ENCODE data around the gene WDR82.
A peak's percentile ranks its signal among the peaks of the same experiment; 100 is the strongest.

WDR82 gene

DNA sequence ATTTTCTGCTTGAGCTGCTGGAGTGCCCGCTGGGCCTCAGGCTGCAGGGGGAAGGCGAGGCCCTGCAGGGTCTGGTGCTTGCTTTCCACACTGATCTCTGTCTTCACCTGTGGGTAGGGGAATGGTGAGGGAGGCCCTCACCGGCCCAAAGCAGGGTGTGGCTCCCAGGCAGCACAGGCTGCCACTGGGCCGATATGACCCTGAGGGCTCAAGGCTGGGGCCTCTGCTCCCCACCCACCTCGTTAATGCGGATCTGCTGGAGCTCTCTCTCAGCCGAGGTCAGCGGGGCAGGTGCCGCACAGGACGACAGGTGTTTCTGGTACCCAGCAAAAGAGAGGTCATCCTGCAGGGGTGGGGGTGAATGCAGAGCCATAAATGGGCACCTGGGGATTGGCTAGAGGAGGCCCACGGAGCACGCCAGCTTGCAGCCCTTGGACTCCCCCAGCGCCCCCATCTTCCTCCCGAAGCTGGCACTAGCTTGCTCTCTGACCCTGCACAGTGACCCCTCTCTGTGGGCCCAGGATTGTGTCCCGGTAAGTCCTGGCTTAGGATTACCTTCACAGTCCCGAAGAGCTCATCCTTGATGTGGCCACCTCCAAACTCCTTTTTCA lies 47.5 kb downstream of the WDR82 start:
- intact Hi-C loops (cut with DNase I): loop anchor here (5.0 kb wide), 1 partner anchor 106 kb away; no protein-coding TSS in a partner anchor
- peak in 2 of 10 donors; percentile 43 to 81 for DNase-seq

DNA sequence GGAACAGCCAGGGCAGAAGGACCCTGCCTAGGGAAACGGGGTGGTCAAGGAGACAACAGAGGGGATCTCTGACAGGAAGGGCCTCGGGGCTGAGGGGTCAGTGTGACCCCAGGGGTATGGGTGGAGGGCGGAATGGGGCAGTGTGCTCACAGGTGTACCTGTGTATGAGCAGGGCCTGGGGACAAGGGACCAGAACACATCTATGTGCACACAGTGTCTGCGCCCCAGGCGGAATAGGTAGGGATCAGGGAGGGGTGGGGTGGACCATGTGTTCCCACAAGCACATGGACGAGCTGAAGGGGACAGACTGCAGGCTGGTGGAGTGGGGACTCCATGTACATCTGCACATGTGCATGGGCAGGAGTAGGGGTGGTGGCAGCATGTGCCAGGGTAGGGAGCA lies 48.0 kb downstream of the WDR82 start:
- DNase-seq: peak in 1 of 10 donors; percentile 57
- intact Hi-C loops (cut with DNase I): loop anchor here (5.0 kb wide), 1 partner anchor 107 kb away; no protein-coding TSS in a partner anchor

DNA sequence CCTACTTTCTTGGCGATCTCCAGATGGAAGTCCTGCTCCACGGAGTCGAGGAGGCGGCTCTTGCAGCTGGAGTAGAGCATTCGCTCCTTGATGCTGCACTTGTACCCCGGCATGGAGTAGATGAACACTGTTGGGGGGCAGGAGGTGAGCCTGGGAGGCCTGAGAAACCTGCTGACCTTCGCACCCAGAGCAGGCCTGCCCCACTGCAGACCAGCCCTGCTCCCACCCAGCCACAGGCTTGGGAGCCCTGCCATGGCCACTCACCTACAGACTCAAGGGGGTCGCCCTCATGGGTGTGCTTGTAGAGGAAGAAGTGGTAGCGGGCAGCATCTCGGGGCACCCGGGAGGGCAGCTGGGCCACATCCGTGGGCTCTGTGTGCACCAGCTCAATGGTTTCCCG lies 48.8 kb downstream of the WDR82 start:
- peak in 2 of 10 donors; percentile 65 to 71 for DNase-seq
- intact Hi-C loops (cut with DNase I): loop anchor here (5.0 kb wide), 1 partner anchor 108 kb away; no protein-coding TSS in a partner anchor

DNA sequence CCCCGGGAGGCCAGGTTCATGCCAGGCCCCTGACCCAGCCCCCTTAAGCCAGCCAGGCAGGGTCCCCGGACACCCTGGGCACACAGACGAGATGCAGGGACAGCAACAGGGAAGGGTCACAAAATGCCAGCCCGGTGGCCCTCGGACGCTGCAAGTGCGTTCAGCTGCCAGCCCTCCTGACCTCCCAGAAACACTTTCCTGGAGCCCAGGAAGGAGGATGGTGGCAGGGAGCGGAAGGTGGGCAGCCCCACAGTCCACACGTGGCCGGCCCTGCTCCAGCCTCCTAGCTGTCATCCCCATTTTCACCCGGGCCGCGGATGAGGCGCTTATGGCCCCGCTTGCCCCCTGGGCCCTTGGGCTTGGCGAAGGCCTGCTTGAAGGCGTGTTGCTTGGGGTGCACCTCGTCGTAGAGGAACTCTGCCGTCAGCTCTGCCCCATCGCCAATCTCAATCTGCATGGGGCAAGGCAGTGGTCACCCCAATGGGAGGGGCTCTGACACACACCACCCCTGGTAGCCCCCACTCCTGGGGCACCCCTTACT lies 49.6 kb downstream of the WDR82 start:
- intact Hi-C loops (cut with DNase I): no loop called here
- DNase-seq: peak in 2 of 10 donors; percentile 55 to 78

DNA sequence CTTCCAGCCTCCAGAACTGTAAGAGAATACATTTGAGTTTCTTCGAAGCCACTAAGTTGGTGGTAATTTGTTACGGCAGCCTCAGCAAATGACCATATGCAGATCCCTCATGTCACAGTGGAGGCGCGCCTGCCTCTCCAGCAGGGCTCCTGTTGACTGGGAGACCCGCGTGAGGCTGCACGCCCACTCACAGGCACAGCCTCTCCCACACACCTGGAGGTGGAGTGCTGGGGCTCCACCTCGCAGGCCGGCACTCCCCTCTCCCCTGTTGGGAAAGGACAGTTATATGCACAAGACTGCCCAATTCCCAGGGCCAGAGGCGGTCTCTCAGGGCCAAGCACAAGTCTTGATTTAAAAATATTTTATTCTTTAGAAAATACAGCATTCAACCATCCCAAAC lies 50.2 kb downstream of the WDR82 start:
- intact Hi-C loops (cut with DNase I): no loop called here
- DNase-seq: peak in 2 of 10 donors; percentile 71 to 82

DNA sequence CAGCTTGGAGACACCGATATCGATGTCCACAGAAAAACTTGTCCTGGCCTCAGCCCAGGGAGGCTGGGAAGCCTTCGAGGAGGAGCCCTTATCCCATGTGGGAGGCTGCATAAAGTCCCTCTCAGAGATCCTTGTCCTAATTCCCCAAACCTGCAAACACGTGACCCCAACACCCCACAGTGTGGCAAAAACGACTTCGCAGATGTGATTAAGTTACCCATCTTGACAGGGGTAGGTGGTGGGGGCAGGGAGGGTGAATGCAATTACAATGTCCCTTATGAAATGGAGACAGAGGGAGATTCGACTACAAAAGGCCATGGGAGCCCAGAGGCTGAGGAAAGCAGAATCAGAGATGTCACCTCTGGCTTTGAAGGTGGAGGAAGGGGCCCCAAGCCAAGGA lies 50.7 kb downstream of the WDR82 start:
- DNase-seq: peak in 1 of 10 donors; percentile 12
- intact Hi-C loops (cut with DNase I): no loop called here

DNA sequence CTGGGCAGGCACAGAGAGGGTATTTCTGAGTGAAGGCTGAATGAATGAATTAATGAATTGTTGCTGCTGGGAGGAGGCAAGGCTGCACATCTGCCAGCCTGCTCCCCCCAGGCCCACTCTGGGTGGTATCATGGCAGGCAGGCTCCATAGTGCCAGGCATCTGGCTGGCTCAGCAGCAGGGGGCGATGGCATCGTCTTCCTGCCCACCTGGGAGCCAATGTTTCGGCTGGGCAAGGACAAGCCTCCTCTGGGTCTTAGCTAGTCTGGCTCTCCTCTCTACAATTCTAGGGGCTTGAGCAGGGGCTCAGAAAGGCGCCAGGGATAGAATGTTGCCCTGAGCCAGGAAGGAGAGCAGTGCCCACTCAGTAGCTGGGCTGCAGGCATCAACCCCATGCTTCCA lies 51.3 kb downstream of the WDR82 start:
- DNase-seq: peak in 2 of 10 donors; percentile 45 to 78
- intact Hi-C loops (cut with DNase I): no loop called here

DNA sequence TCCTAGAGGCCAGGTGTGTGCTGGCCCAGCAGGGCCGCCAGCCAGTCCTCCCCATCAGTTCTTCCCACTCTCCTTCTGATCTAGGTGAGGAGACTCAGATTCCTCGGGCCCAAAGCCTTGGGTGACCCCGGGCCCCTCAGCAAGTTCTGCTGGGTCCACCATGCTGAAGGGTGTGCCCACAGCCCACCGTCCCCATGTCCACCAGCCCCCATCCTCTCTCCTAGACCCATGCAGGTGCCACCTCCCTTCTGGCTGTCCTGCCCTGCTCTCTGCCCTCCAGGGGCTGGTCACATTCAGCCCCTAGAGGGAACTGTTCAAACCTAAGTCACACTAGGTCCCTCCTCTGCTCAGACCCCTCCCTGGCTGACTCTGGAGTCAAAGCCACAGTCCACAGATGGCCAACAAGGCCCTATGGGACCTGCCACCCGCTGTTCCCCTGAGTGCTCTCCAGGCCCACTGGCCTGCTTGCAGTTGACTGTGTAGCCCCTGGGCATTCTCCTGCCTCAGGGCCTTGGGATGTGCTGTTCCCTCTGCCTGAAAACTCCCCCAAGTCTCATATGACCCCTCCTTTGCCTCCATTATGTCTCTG lies 52.1 kb downstream of the WDR82 start:
- intact Hi-C loops (cut with DNase I): no loop called here
- peak in 2 of 10 donors; percentile 53 to 65 for DNase-seq

DNA sequence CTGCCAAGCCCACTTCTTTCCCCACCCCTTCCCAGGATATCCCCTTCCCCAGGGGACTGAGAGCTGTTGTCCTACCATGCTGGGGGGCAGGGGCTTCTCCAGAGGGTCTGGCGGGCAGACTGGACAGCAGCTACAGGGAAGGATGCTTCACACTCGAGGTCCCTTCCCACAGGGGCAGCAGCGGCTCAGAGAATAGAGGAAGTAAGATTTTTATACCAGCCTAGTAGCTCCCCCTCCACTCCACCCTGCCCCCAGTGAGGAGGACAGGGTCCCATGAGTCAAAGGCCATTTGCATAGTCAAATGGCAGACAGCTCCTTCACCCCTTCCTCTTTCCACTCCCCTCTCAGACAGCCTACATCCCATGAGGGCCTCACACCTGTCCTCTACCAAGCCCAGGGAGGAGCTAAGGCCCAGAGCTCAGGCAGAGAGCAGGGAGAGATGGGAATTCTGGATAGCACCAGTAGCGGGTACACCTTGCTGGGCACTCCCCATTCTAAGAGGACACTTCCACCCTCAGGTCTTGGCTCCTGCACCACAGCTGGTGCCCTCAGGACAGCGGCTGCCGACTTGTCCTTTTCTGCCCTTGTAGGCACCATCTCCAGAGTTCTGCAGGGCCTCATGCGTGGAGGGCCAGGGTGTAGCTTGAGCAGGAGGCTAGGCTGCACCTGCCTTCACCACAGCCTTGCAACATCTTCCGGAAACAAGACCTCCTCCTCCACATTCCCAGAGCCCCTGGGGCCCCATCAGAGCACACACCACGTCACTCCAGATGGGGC lies 52.8 kb downstream of the WDR82 start, which contains the start of gene TLR9:
TLR9 (minus strand) TSS at position 194 of the 777 bp plus-strand sequence; CDS start at position 78, 116 bp downstream.
- intact Hi-C loops (cut with DNase I): no loop called here
- peak in 2 of 10 donors; percentile 28 to 77 for DNase-seq

DNA sequence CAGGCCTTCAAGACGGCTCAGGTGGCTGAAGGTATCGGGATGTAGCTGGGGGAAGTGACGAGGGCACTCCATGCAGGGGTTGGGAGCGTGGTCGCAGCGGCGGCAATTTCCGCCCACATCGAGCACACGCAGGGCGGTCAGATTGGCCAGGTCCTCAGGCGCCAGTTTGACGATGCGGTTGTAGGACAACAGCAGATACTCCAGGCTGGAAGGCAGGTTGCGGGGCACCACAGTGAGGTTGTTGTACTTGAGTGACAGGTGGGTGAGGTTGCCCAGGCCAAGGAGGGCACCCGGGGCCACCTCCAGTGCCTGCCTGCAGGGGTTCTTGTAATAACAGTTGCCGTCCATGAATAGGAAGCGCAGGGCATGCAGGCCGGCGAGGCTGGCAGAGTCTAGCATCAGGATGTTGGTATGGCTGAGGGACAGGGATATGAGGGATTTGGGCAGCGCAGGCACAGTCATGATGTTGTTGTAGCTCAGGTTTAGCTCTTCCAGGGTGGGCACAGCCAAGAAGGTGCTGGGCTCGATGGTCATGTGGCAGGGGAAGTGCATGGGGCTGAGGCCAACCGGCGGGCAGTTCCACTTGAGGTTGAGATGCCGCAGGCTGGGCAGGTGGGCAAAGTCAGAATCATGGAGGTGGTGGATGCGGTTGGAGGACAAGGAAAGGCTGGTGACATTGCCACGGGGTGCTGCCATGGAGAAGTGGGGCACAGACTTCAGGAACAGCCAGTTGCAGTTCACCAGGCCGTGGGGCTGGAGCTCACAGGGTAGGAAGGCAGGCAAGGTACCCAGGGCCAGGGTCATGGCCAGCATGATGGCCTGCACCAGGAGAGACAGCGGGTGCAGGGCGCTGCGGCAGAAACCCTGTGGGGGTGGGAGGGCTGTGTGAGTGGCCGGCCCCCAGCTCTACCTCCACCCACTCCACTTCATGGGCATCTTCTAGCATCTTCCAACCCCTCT lies 54.7 kb downstream of the WDR82 start:
- intact Hi-C loops (cut with DNase I): loop anchor here (5.0 kb wide), 1 partner anchor 119 kb away; no protein-coding TSS in a partner anchor
- DNase-seq: peak in 2 of 10 donors; percentile 75 to 77

DNA sequence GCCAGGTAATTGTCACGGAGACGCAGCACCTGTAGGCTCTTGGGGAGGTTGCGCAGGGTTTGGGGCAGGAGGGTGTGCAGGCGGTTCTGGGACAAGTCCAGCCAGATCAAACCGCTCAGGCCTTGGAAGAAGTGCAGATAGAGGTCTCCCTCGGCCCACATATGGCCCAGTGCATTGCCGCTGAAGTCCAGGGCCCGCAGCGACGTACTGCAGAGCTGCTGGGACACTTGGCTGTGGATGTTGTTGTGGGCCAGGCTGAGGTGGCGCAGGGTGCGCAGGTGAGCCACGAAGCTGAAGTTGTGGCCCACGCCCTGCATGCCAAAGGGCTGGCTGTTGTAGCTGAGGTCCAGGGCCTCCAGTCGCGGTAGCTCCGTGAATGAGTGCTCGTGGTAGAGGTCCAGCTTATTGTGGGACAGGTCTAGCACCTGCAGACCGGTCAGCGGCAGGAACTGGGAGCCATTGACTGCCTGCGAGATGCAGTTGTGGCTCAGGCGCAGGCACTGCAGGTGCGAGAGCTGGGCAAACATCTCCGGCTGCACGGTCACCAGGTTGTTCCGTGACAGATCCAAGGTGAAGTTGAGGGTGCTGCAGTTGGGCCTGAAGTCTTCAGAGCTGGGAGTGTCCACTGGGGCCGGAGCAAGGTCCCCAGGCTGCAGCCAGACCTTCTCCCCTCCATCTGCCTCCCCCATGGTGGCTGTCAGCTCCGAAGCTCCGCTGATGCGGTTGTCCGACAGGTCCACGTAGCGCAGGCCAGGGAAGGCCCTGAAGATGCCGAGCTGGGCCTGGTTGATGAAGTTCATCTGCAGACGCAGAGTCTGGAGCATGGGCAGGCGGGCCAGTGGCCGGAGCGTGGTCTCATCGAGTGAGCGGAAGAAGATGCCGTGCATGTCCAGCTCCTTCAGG lies 55.9 kb downstream of the WDR82 start:
- peak in 2 of 10 donors; percentile 75 to 76 for DNase-seq
- intact Hi-C loops (cut with DNase I): loop anchor here (5.0 kb wide), 1 partner anchor 120 kb away; no protein-coding TSS in a partner anchor

DNA sequence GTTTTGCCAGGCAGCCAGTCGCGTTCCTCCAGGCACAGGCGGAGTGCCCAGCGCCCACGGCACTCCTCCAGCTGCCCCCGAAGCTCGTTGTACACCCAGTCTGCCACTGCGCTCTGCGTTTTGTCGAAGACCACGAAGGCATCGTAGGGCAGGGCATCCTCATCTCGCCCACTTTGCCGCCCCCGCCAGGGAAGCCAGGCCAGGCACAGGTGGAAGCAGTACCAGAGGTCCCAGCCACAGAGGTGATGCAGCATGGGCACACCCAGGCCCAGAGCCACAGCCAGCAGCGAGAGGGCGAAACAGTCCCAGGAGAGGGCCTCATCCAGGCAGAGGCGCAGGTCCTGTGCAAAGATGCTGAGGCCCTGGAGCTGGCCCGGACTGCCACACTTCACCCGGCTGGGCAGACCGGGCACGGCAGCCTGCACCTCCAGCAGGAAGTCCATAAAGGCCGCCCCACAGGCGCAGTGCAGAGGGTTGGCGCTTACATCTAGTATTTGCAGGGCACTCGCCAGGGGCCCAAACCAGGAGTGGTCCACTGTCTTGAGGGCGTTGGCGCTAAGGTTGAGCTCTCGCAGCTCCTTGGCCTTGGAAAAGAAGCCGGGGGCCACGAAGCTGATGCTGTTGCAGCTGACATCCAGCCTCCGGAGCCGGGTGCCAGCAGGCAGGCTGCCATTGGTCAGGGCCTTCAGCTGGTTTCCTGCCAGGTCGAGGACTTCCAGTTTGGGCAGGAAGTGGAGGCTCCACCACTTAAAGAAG lies 56.7 kb downstream of the WDR82 start:
- peak in 2 of 10 donors; percentile 79 to 84 for DNase-seq
- intact Hi-C loops (cut with DNase I): loop anchor here (5.0 kb wide), 1 partner anchor 121 kb away; no protein-coding TSS in a partner anchor

DNA sequence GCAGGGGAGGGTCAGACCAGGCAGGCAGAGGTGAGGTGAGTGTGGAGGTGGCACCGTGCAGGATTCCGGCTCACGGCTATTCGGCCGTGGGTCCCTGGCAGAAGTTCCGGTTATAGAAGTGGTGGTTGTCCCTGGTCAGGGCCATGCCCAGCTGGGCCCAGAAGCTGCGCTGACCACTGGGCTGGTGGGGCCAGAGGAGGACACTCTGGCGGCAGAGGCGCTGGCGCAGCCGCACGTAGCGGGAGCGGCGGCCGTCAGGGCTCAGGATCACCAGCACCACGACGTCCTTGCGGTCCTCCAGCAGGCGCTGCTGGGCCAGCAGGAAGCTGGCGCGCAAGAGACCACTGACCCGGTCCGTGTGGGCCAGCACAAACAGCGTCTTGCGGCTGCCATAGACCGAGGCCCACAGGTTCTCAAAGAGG lies 57.3 kb downstream of the WDR82 start:
- intact Hi-C loops (cut with DNase I): loop anchor here (5.0 kb wide), 1 partner anchor 121 kb away; no protein-coding TSS in a partner anchor
- DNase-seq: peak in 1 of 10 donors; percentile 75

DNA sequence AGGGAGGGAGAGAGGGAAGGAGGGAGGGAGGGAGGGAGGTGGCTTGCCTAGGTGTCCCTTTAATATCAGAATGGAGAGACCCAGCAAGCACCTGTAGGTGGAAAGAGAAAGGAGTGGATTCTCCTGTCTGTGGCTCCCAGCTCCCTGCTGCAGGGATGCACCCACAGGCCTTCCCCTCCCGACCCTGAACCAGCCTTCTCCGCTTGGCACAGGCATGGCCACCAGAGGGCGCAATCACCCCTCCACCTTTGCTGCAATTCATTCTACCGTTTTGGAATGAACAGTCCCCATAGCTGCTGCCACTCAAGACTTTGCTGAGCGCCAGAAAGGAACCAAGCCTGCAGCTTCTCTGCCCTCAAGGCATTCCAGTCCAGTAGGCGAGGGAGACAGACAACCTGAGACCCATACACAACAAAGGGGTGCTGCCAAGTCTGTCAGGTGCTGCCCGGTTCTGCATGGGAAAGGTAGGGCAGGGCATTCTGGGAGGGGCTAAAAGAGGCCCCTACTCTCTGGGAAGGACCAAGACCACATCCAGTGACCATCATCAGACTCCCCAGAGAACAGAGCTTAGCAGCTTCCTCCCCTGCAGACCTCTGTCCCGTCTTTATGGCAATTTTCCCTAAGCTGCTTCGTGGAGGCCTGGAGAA lies 57.9 kb downstream of the WDR82 start:
- intact Hi-C loops (cut with DNase I): loop anchor here (5.0 kb wide), 1 partner anchor 122 kb away; no protein-coding TSS in a partner anchor
- DNase-seq: peak; percentile 67 to 97 (median 90)

DNA sequence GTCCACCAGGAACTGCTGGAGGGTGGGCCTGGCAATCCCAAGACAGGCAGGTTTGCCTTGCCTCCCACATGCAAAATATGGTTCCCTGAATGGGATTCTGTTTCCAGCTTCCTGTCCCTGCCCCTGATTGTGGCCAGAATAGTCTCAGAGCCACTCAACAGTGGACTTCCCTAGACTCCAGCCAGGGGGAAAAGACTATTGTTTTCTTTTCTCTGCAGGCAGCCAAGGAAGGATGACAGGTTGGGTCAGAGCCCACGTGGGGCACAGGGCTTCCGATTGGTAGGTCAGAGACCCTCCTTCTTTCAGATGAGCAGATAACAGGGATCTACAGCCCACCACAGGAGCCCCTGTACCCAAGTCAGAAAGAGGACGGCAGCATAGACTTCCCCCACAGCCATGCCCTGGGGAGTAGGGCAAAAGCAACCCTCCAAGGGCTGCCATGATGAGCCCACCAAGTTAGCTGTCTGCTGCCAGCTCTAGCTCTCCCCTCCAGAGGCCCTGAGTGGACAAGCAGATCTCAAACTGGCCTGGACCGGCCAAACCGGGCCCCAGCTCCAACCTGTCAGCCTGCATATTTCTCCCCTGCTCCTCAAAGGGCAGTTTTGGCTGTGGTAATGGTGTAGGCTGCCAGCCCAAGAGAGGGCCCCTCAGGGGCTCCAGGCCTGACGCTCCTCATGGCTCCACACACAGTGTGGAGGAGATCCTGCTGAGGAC lies 59.4 kb downstream of the WDR82 start:
- peak in 2 of 10 donors; percentile 47 to 81 for DNase-seq
- intact Hi-C loops (cut with DNase I): no loop called here

DNA sequence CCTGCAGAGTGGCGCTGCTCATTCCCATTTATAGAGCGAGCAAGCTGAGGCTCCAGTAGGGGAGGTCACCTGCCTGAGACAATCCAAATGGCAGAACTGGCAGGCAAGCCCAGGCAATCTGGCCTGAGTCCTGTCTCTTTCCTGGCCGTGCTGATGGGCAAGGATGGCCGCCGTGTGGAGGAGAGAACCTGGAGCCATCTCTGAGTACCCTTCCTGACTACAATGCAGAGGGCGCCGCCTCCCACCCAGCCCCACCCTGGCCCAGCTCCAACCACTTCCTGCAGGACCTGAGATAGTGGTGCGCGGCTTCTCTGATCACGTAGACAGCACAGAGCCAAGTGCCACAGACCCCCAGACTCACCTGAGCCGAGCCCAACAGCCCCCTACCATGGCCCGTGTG lies 60.0 kb downstream of the WDR82 start:
- peak in 2 of 10 donors; percentile 32 to 63 for DNase-seq
- intact Hi-C loops (cut with DNase I): no loop called here
